ENCODE results near the gene RPS19. TPM values are rescaled to one million over a fixed set of nuclear protein-coding genes. Genes with fewer than 3 reads are reported as not detected.

The RPS19 gene
- total and polyA plus RNA-seq, 10 donors, result 744 to 8,491 (median 1,984) TPM

GRCh38 chr19:41861846-41862245 lies 1.8 kb downstream of the RPS19 start:
- Histone ChIP-seq H3K4me3 (peak overlapping the region in 4 of 8 donors; percentile 77 to 99 (median 98)), H3K36me3 (peaks cover 6 to 61% (median 49%) of the 10 kb centered on the region in 6 donors), H3K4me1 (peaks cover 40 to 76% (median 71%) of the 10 kb centered on the region in 6 donors), H3K27ac (peak overlapping the region in 3 of 8 donors; percentile 37 to 99 (median 97)), H3K9me3 (no peaks in the 10 kb centered on the region), H3K27me3 (replicated peaks in 1 of 7) (no peaks in the 10 kb centered on the region)
- intact Hi-C loops (cut with DNase I; ENCODE audit: low total_unique reads), result no loop called here
- no peak for DNase-seq
- no peak for TF ChIP-seq POLR2A (IDR thresholded peaks at IDR 0.05)
- no peak for TF ChIP-seq CTCF (IDR thresholded peaks at IDR 0.05 in 8 of 11, conservative IDR thresholded peaks at IDR 0.05 in 3 of 11)
- no peak for TF ChIP-seq POLR2AphosphoS5 (IDR thresholded peaks at IDR 0.05)
- WGBS, 5 donors, result 47 to 72% (median 64%) methylated on average over 9 of the region's 9 CpGs

- intact Hi-C loops (cut with DNase I; ENCODE audit: low total_unique reads), result no loop called here
- H3K36me3 ChIP-seq, result peaks cover 6 to 68% (median 51%) of the 10 kb centered on the region in 6 donors
- H3K4me1 ChIP-seq, result peaks cover 45 to 83% (median 78%) of the 10 kb centered on the region in 6 donors
These were observed 2.5 kb downstream of the RPS19 start for GRCh38 chr19:41862445-41862986.

GRCh38 chr19:41863209-41863931 lies 3.3 kb downstream of the RPS19 start:
- Histone ChIP-seq H3K4me3 (no peak overlapping the region), H3K36me3 (peaks cover 6 to 76% (median 59%) of the 10 kb centered on the region in 6 donors), H3K27me3 (replicated peaks in 1 of 7) (no peaks in the 10 kb centered on the region), H3K4me1 (peaks cover 51 to 91% (median 86%) of the 10 kb centered on the region in 6 donors), H3K27ac (peak overlapping the region in 3 of 8 donors; percentile 37 to 97 (median 45)), H3K9me3 (no peaks in the 10 kb centered on the region)
- 71 to 84% (median 72%) methylated on average over 11 of the region's 11 CpGs for WGBS, 5 donors
- DNase-seq, result no peak
- TF ChIP-seq POLR2A (IDR thresholded peaks at IDR 0.05), result no peak
- no peak for TF ChIP-seq CTCF (IDR thresholded peaks at IDR 0.05 in 8 of 11, conservative IDR thresholded peaks at IDR 0.05 in 3 of 11)
- intact Hi-C loops (cut with DNase I; ENCODE audit: low total_unique reads), result no loop called here

More at GRCh38 chr19:41862445-41862986, 2.5 kb downstream of the RPS19 start:
- WGBS, 5 donors, result 51 to 74% (median 66%) methylated on average over 2 of the region's 2 CpGs
- peak; percentile 50 for DNase-seq
- Histone ChIP-seq H3K4me3 (peak overlapping the region in 1 of 8 donors; percentile 99), H3K27ac (peak overlapping the region in 4 of 8 donors; percentile 10 to 99 (median 67)), H3K9me3 (no peaks in the 10 kb centered on the region), H3K27me3 (replicated peaks in 1 of 7) (no peaks in the 10 kb centered on the region)
- TF ChIP-seq POLR2A (IDR thresholded peaks at IDR 0.05) (no peak), POLR2AphosphoS5 (IDR thresholded peaks at IDR 0.05) (no peak), CTCF (IDR thresholded peaks at IDR 0.05 in 8 of 11, conservative IDR thresholded peaks at IDR 0.05 in 3 of 11) (no peak)

GRCh38 chr19:41864374-41864773 lies 4.3 kb downstream of the RPS19 start:
- intact Hi-C loops (cut with DNase I; ENCODE audit: low total_unique reads), result no loop called here
- DNase-seq, result no peak
- 85 to 98% (median 91%) methylated on average over 5 of the region's 5 CpGs for WGBS, 5 donors
- TF ChIP-seq POLR2AphosphoS5 (IDR thresholded peaks at IDR 0.05), result peak in 1 of 3 donors; percentile 8
- TF ChIP-seq POLR2A (IDR thresholded peaks at IDR 0.05), result no peak
- no peak for TF ChIP-seq CTCF (IDR thresholded peaks at IDR 0.05 in 8 of 11, conservative IDR thresholded peaks at IDR 0.05 in 3 of 11)
- Histone ChIP-seq H3K9me3 (no peaks in the 10 kb centered on the region), H3K4me3 (no peak overlapping the region), H3K27ac (peak overlapping the region in 3 of 8 donors; percentile 3 to 31 (median 21)), H3K27me3 (replicated peaks in 1 of 7) (no peaks in the 10 kb centered on the region), H3K36me3 (peaks cover 9 to 86% (median 69%) of the 10 kb centered on the region in 6 donors), H3K4me1 (peaks cover 51 to 93% (median 90%) of the 10 kb centered on the region in 6 donors)

All from spleen (tissue), 11 donors.